ENCODE data around the gene IMP3.

GRCh38 chr15:75684648-75685047 is 44.6 kb upstream of the IMP3 start:
- TF ChIP-seq CTCF (IDR thresholded peaks at IDR 0.05) (no peak), POLR2AphosphoS5 (IDR thresholded peaks at IDR 0.05) (no peak)

All from sigmoid colon (tissue), 4 donors.